Adrenal gland (tissue), 5 donors: ENCODE measurements around the gene OR5AR1.

Experiments used
- CTCF ChIP-seq, 6 experiments: fragments of 450-650 bp in 4 of 6; fragments of 200-600 bp in 2 of 6; sonication (generic) in 1 of 6; IDR thresholded peaks; 1 replicate in 5 of 6; 2 replicates in 1 of 6; pipeline versions ENCODE4 v1.5.1 to v1.8.0; 2016 to 2021; ENCODE audit warnings: antibody characterized with exemption in 6 of 6, mild to moderate bottlenecking in 2 of 6, moderate library complexity in 1 of 6
- POLR2A ChIP-seq, 2 donors: fragments of 450-650 bp; IDR thresholded peaks; one replicate each; pipeline ENCODE4 v1.6.1; 2017; ENCODE audit warnings: antibody characterized with exemption in 2 of 2, mild to moderate bottlenecking in 2 of 2, moderate library complexity in 1 of 2
- donor health status: DM: no; HTN: no; CAD: no.

GRCh38 chr11:56700242-56700913, 36.9 kb downstream of the OR5AR1 start:
- TF ChIP-seq POLR2A (IDR thresholded peaks at IDR 0.05) (no peak), CTCF (IDR thresholded peaks at IDR 0.05) (no peak)
